ENCODE measurements around the gene RILPL2. TPM values are rescaled to one million over a fixed set of nuclear protein-coding genes. Genes with fewer than 3 reads are reported as not detected.
A peak's percentile ranks its signal among the peaks of the same experiment; 100 is the strongest.
"Not testable (repeated sequence)": the region's sequence is repeated elsewhere in the genome, so short reads cannot be mapped to it uniquely, and the experiment has no call there.

Gene RILPL2
- total and polyA plus RNA-seq, 10 donors: 10.8 to 18.0 (median 13.5) TPM

DNA sequence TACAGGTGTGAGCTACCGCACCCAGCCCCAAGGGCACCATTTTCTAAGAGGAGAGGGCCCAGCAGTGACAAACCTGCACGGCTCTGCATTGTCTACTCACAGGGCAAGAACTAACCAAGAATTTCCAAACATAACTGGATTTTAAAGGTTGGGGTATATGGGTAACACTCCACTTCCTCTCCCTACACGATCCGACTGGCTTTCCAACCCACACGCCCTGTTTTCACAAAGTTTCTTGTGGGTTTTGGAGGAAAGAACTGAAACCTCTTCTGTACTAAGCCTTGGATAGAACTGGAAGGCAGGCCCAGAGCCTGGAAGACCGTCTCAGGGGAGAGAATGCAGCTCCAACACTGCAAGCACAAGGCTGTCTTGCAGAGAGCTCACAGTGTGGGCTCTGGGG lies 46.4 kb upstream of the RILPL2 start:
- Histone ChIP-seq H3K4me3 (no peak overlapping the region), H3K27ac (no peak overlapping the region), H3K9me3 (no peaks in the 10 kb centered on the region), H3K4me1 (peaks cover 0 to 35% (median 12%) of the 10 kb centered on the region in 6 donors), H3K27me3 (replicated peaks in 1 of 7) (no peaks in the 10 kb centered on the region), H3K36me3 (peaks cover 0 to 42% (median 0%) of the 10 kb centered on the region in 6 donors)
- TF ChIP-seq POLR2AphosphoS5 (IDR thresholded peaks at IDR 0.05) (no peak), POLR2A (IDR thresholded peaks at IDR 0.05) (no peak)
- TF ChIP-seq, protein P1, sequence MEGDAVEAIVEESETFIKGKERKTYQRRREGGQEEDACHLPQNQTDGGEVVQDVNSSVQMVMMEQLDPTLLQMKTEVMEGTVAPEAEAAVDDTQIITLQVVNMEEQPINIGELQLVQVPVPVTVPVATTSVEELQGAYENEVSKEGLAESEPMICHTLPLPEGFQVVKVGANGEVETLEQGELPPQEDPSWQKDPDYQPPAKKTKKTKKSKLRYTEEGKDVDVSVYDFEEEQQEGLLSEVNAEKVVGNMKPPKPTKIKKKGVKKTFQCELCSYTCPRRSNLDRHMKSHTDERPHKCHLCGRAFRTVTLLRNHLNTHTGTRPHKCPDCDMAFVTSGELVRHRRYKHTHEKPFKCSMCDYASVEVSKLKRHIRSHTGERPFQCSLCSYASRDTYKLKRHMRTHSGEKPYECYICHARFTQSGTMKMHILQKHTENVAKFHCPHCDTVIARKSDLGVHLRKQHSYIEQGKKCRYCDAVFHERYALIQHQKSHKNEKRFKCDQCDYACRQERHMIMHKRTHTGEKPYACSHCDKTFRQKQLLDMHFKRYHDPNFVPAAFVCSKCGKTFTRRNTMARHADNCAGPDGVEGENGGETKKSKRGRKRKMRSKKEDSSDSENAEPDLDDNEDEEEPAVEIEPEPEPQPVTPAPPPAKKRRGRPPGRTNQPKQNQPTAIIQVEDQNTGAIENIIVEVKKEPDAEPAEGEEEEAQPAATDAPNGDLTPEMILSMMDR (IDR thresholded peaks at IDR 0.05 in 8 of 11, conservative IDR thresholded peaks at IDR 0.05 in 3 of 11): no peak
- intact Hi-C loops (cut with DNase I; ENCODE audit: low total_unique reads): no loop called here
- WGBS, 5 donors: 65 to 88% (median 78%) methylated on average over 6 of the region's 6 CpGs
- no peak for DNase-seq

- intact Hi-C loops (cut with DNase I; ENCODE audit: low total_unique reads): not testable (repeated sequence)
- peaks cover 0 to 59% (median 0%) of the 10 kb centered on the region in 6 donors for H3K36me3 ChIP-seq
- 89 to 96% (median 91%) methylated on average over 4 to 5 of the region's 5 CpGs for WGBS, 5 donors
Observed at GRCh38 chr12:123481251-123481650, 44.8 kb upstream of the RILPL2 start.

DNA sequence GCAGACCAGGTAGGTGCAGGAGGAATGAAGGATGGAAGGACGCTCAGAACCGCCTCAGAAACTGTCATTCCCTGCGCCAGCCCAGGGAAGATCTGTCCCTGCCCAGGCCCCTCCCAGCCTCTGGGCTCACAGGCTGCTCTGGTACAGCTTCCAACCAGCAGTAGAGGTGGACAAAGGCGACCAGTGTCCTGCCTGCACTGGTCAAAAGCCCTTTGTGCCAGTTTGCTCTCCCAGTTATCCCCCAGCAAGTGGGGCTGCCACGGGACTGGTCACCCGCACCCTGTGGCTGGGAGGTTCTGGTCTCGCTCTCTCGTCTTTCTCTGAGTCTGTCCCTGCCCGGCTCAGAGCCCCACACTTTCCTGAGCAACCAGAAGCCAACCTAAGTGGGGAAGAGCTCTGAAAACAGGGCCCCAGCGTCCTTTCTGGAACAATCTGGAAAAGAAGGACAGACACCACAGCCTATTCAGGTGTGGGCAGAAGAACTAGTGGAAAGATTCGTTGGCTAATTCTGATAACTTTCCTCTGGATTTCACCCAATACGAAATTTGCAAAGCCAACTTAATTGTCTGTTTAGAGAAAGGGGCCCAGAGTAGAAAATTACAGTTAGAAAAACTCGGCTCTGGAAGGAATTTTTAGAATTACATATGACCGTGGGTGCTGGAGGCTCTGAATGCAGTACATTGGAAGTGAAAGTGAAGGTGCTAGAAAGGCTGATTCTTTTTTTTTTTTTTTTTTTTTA lies 43.1 kb upstream of the RILPL2 start:
- H3K36me3 ChIP-seq: peaks cover 0 to 60% (median 1%) of the 10 kb centered on the region in 6 donors
- WGBS, 5 donors: 83 to 90% (median 87%) methylated on average over 13 to 14 of the region's 14 CpGs
- intact Hi-C loops (cut with DNase I; ENCODE audit: low total_unique reads): no loop called here
- peak overlapping the region in 2 of 8 donors; percentile 8 to 47 for H3K27ac ChIP-seq
- no peaks in the 10 kb centered on the region for H3K9me3 ChIP-seq
- no peak for DNase-seq
- no peak overlapping the region for H3K4me3 ChIP-seq
- no peaks in the 10 kb centered on the region for H3K27me3 ChIP-seq (replicated peaks in 1 of 7)
- peak in 1 of 3 donors; percentile 10 for TF ChIP-seq POLR2AphosphoS5 (IDR thresholded peaks at IDR 0.05)
- TF ChIP-seq, protein P1 (IDR thresholded peaks at IDR 0.05 in 8 of 11, conservative IDR thresholded peaks at IDR 0.05 in 3 of 11): no peak
- peaks cover 0 to 41% (median 12%) of the 10 kb centered on the region in 6 donors for H3K4me1 ChIP-seq

More at GRCh38 chr12:123481251-123481650, 44.8 kb upstream of the RILPL2 start:
- not testable (repeated sequence) for H3K27ac ChIP-seq; H3K4me3 ChIP-seq; H3K27me3 ChIP-seq (replicated peaks in 1 of 7); H3K9me3 ChIP-seq; DNase-seq
- peaks cover 0 to 35% (median 12%) of the 10 kb centered on the region in 6 donors for H3K4me1 ChIP-seq

GRCh38 chr12:123478762-123479161 lies 42.3 kb upstream of the RILPL2 start:
- H3K27me3 ChIP-seq (replicated peaks in 1 of 7): no peaks in the 10 kb centered on the region
- DNase-seq: no peak
- TF ChIP-seq POLR2AphosphoS5 (IDR thresholded peaks at IDR 0.05) (no peak), POLR2A (IDR thresholded peaks at IDR 0.05) (no peak)
- TF ChIP-seq, protein P1 (IDR thresholded peaks at IDR 0.05 in 8 of 11, conservative IDR thresholded peaks at IDR 0.05 in 3 of 11): no peak
- WGBS, 5 donors: 79 to 96% (median 91%) methylated on average over 9 to 10 of the region's 10 CpGs
- H3K27ac ChIP-seq: no peak overlapping the region
- peaks cover 0 to 61% (median 2%) of the 10 kb centered on the region in 6 donors for H3K36me3 ChIP-seq
- H3K4me3 ChIP-seq: no peak overlapping the region
- no peaks in the 10 kb centered on the region for H3K9me3 ChIP-seq
- H3K4me1 ChIP-seq: peaks cover 0 to 36% (median 6%) of the 10 kb centered on the region in 6 donors
- intact Hi-C loops (cut with DNase I; ENCODE audit: low total_unique reads): no loop called here

Data from spleen (tissue), 11 donors.